Keratinocyte (primary cell): ENCODE measurements around the gene CBX8. TPM values are rescaled to one million over a fixed set of nuclear protein-coding genes. Genes with fewer than 3 reads are reported as not detected.

Experiments used
- DNase-seq: peaks from one replicate; pipeline ENCODE4 v3.0.0-alpha.2; 2011; ENCODE audit warnings: low read depth, missing footprints, low spot score
- FAIRE-seq: peaks from 2 replicates; lab custom pipeline; 2011; peaks lifted over from hg19 to GRCh38; lab: Jason Lieb, UNC
- H2AFZ ChIP-seq: 2 replicates; pipeline ENCODE4 v1.6.0; 2012; ENCODE audit warnings: low read length, control low read depth, inconsistent platforms; ENCODE audit not compliant: control insufficient read depth
- H3K27ac ChIP-seq: 2 replicates; pipeline ENCODE4 v1.5.1; 2011; ENCODE audit warnings: low read length; ENCODE audit not compliant: control insufficient read depth, insufficient read depth
- H3K27me3 ChIP-seq: 3 replicates; pipeline ENCODE4 v1.6.0; 2011; ENCODE audit warnings: low read length; ENCODE audit not compliant: control insufficient read depth, insufficient read depth; ENCODE audit errors: extremely low read depth
- H3K36me3 ChIP-seq, 2 experiments: 2 replicates in 1 of 2; 3 replicates in 1 of 2; pipeline ENCODE4 v1.5.1; 2011; ENCODE audit warnings: low read length in 2 of 2, mild to moderate bottlenecking in 1 of 2; ENCODE audit not compliant: control insufficient read depth in 2 of 2, insufficient read depth in 2 of 2; ENCODE audit errors: extremely low read depth in 1 of 2
- H3K4me1 ChIP-seq: 3 replicates; pipeline ENCODE4 v1.5.1; 2011; ENCODE audit warnings: low read length; ENCODE audit not compliant: control insufficient read depth, insufficient read depth; ENCODE audit errors: extremely low read depth
- H3K4me2 ChIP-seq: 3 replicates; pipeline ENCODE4 v1.6.0; 2011; ENCODE audit warnings: low read depth, low read length; ENCODE audit not compliant: control insufficient read depth, insufficient read depth; ENCODE audit errors: extremely low read depth
- H3K4me3 ChIP-seq, 3 experiments: fragments of 200-600 bp in 1 of 3; sonication (generic) in 1 of 3; 2 replicates in 2 of 3; 3 replicates in 1 of 3; pipeline ENCODE4 v1.5.1; 2011 to 2016; ENCODE audit warnings: low read length in 3 of 3, mild to moderate bottlenecking in 3 of 3, control low read depth in 2 of 3, inconsistent platforms in 1 of 3, low read depth in 1 of 3, mixed read lengths in 1 of 3, mixed run types in 1 of 3, moderate library complexity in 1 of 3; ENCODE audit not compliant: control insufficient read depth in 2 of 3, insufficient read depth in 2 of 3; ENCODE audit errors: extremely low read depth in 1 of 3
- H3K79me2 ChIP-seq: 2 replicates; pipeline ENCODE4 v1.6.0; 2012; ENCODE audit warnings: low read length; ENCODE audit not compliant: control insufficient read depth, insufficient read depth
- H3K9ac ChIP-seq: 3 replicates; pipeline ENCODE4 v1.6.0; 2011; ENCODE audit warnings: low read length; ENCODE audit not compliant: control insufficient read depth, insufficient read depth; ENCODE audit errors: extremely low read depth
- H3K9me1 ChIP-seq: 3 replicates; pipeline ENCODE4 v1.6.0; 2011; ENCODE audit warnings: low read length; ENCODE audit not compliant: control insufficient read depth, insufficient read depth; ENCODE audit errors: extremely low read depth
- H3K9me3 ChIP-seq: 2 replicates; pipeline ENCODE4 v1.5.1; 2012; ENCODE audit warnings: low read depth, low read length; ENCODE audit not compliant: control insufficient read depth
- H4K20me1 ChIP-seq: 3 replicates; pipeline ENCODE4 v1.6.0; 2011; ENCODE audit warnings: low read length; ENCODE audit not compliant: control insufficient read depth, insufficient read depth; ENCODE audit errors: extremely low read depth
- EZH2 ChIP-seq: IDR thresholded peaks from one replicate; pipeline ENCODE4 v1.6.1; 2012; ENCODE audit warnings: inconsistent platforms, mild to moderate bottlenecking, low read length, moderate library complexity
- dilution Hi-C: fragments of 300-500 bp; cut with MboI; formaldehyde crosslinking; loops from one replicate; pipeline ENCODE4 v1.7.0; 2020; ENCODE audit warnings: low sequenced_read_pairs; ENCODE audit not compliant: extremely low pct_ligation_motif_present
- polyA plus RNA-seq, 5 experiments: library from polyadenylated mRNA; depleted of rRNA in 3 of 5; stranded (reverse) in 3 of 5; stranded (forward) in 1 of 5; unstranded in 1 of 5; fragments of >200 nt; gene quantifications; 1 replicate in 1 of 5; 2 replicates in 3 of 5; 3 replicates in 1 of 5; pipeline versions ENCODE4 v1.2.1 to v1.2.3, GENCODE V29; 2011 to 2012; ENCODE audit warnings: missing spikeins in 2 of 5, low read depth in 1 of 5, low replicate concordance in 1 of 5
- TF ChIP-seq, protein P1 (sequence below), 3 experiments: IDR thresholded peaks in 1 of 3; conservative IDR thresholded peaks in 1 of 3; optimal IDR thresholded peaks in 1 of 3; 2 replicates in 2 of 3; 3 replicates in 1 of 3; pipeline versions ENCODE3 to v1.5.1; 2011; ENCODE audit warnings: low read length in 3 of 3, mild to moderate bottlenecking in 3 of 3, moderate library complexity in 2 of 3, control low read depth in 1 of 3, inconsistent platforms in 1 of 3; ENCODE audit not compliant: insufficient read depth in 2 of 3; ENCODE audit errors: extremely low read depth in 1 of 3

The CBX8 gene
- polyA plus RNA-seq, 1 donor (not counting 4 experiments of a cell fraction or from before 2014, with no cell fraction given), result 0.49 TPM

DNA sequence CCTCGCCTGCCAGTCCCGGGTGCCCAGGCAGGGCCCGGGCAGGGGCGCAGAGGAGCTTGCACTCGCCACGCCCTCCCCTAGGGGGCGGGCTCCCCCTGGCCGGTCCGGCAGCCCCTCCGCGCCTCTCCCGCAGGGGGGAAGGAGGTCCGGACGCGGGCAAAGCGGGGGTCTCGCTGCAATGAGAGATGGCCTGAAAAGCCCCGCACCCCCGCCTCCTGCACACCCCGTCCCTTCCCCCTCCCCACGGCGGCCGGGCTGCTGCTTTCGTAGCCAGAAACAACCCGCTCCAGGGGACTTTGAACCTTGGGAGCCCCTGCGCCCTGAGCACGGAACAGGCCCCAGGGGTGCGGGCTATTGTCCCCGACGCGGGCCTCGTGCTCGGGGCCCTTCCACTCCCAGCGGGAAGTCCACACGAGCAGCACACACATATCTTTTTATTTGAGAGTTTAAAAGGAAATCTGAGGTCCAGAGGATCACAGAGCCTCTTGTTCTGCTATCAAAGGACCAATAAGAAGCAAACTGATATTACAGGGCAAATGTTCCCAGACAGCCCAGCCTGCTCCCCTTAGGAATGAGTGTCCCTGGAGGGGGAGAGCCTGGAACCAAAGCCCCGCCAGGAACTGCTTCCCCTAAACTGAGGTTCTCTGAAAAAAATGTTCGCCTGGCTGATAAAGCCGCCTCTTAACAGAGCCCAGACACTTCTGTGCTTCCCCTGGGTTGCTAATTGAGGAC, 48.2 kb upstream of the CBX8 start:
- no peaks in the 10 kb centered on the region for H4K20me1 ChIP-seq
- H3K79me2 ChIP-seq, result no peaks in the 10 kb centered on the region
- FAIRE-seq (no peak), DNase-seq (no peak)
- H3K9me3 ChIP-seq, result no peaks in the 10 kb centered on the region
- H3K27ac ChIP-seq, result no peak overlapping the region
- H3K4me3 ChIP-seq, result no peak overlapping the region
- H3K4me1 ChIP-seq, result peaks cover 19% of the 10 kb centered on the region
- H3K4me2 ChIP-seq, result peak overlapping the region; percentile 32
- H3K27me3 ChIP-seq, result peaks cover 42% of the 10 kb centered on the region
- dilution Hi-C loops, result no loop called here
- peak overlapping the region; percentile 72 for H2AFZ ChIP-seq
- TF ChIP-seq, protein P1, sequence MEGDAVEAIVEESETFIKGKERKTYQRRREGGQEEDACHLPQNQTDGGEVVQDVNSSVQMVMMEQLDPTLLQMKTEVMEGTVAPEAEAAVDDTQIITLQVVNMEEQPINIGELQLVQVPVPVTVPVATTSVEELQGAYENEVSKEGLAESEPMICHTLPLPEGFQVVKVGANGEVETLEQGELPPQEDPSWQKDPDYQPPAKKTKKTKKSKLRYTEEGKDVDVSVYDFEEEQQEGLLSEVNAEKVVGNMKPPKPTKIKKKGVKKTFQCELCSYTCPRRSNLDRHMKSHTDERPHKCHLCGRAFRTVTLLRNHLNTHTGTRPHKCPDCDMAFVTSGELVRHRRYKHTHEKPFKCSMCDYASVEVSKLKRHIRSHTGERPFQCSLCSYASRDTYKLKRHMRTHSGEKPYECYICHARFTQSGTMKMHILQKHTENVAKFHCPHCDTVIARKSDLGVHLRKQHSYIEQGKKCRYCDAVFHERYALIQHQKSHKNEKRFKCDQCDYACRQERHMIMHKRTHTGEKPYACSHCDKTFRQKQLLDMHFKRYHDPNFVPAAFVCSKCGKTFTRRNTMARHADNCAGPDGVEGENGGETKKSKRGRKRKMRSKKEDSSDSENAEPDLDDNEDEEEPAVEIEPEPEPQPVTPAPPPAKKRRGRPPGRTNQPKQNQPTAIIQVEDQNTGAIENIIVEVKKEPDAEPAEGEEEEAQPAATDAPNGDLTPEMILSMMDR (optimal IDR thresholded peaks at IDR 0.05 in 1 of 3, IDR thresholded peaks at IDR 0.05 in 1 of 3, conservative IDR thresholded peaks at IDR 0.05 in 1 of 3; ENCODE audit: extremely low read depth in 1 of 3, insufficient read depth in 2 of 3, low read length in 3 of 3), result peak; percentile 21 to 77 (median 75)
- TF ChIP-seq EZH2, result no peak
- no peak overlapping the region for H3K9ac ChIP-seq
- H3K36me3 ChIP-seq, result no peaks in the 10 kb centered on the region
- no peaks in the 10 kb centered on the region for H3K9me1 ChIP-seq

GRCh38 chr17:79843816-79844800, 47.2 kb upstream of the CBX8 start:
- H3K4me2 ChIP-seq, result peak overlapping the region; percentile 65
- H3K4me3 ChIP-seq, result peak overlapping the region; percentile 13 to 61 (median 33)
- peaks cover 21% of the 10 kb centered on the region for H3K4me1 ChIP-seq
- H3K79me2 ChIP-seq, result no peaks in the 10 kb centered on the region
- no peaks in the 10 kb centered on the region for H3K36me3 ChIP-seq
- H3K9ac ChIP-seq, result peak overlapping the region; percentile 22
- no peaks in the 10 kb centered on the region for H3K9me1 ChIP-seq
- no peak for DNase-seq
- H4K20me1 ChIP-seq, result no peaks in the 10 kb centered on the region
- H2AFZ ChIP-seq, result peak overlapping the region; percentile 58
- no peak overlapping the region for H3K27ac ChIP-seq
- dilution Hi-C loops, result no loop called here
- H3K27me3 ChIP-seq, result peaks cover 46% of the 10 kb centered on the region
- no peaks in the 10 kb centered on the region for H3K9me3 ChIP-seq
- FAIRE-seq, result no peak
- TF ChIP-seq, protein P1 (optimal IDR thresholded peaks at IDR 0.05 in 1 of 3, IDR thresholded peaks at IDR 0.05 in 1 of 3, conservative IDR thresholded peaks at IDR 0.05 in 1 of 3; ENCODE audit: extremely low read depth in 1 of 3, insufficient read depth in 2 of 3, low read length in 3 of 3), result no peak
- TF ChIP-seq EZH2, result no peak
